HEK293T (cell line): Measurements from ENCODE around the gene ARMC9.
"Not testable (repeated sequence)": the region's sequence is repeated elsewhere in the genome, so short reads cannot be mapped to it uniquely, and the experiment has no call there.

ENCODE experiments used
- CTCF ChIA-PET: fragments of 350-600 bp; formaldehyde crosslinking; extraction: SDS; loops from one replicate; lab custom pipeline; 2021; ENCODE audit warnings: antibody characterized with exemption, inconsistent platforms; lab: Yijun Ruan, JAX
- POLR2A ChIA-PET: fragments of 350-600 bp; formaldehyde crosslinking; extraction: SDS; loops from one replicate; lab custom pipeline; 2020; ENCODE audit warnings: antibody characterized with exemption, inconsistent platforms; lab: Yijun Ruan, JAX
- DNase-seq: peaks from one replicate; pipeline ENCODE4 v3.0.0; 2012; ENCODE audit warnings: mixed read lengths; ENCODE audit errors: extremely low spot score
- ARNT ChIP-seq: fragments of 450-650 bp; IDR thresholded peaks from 2 replicates; pipeline ENCODE4 v1.6.1; 2017; ENCODE audit warnings: mild to moderate bottlenecking
- BHLHE40 ChIP-seq: fragments of 450-650 bp; IDR thresholded peaks from 2 replicates; pipeline ENCODE4 v1.6.1; 2016; ENCODE audit warnings: mild to moderate bottlenecking, moderate library complexity, borderline replicate concordance
- CTBP1 ChIP-seq: fragments of 450-650 bp; IDR thresholded peaks from 2 replicates; pipeline ENCODE4 v1.6.1; 2016; ENCODE audit warnings: borderline replicate concordance
- ELF4 ChIP-seq: fragments of 450-650 bp; IDR thresholded peaks from 2 replicates; pipeline ENCODE4 v1.6.1; 2017; ENCODE audit warnings: antibody characterized with exemption
- FOXA1 ChIP-seq: fragments of 450-650 bp; IDR thresholded peaks from 2 replicates; pipeline ENCODE4 v1.6.1; 2016; ENCODE audit warnings: mild to moderate bottlenecking
- FOXK2 ChIP-seq: fragments of 450-650 bp; IDR thresholded peaks from 2 replicates; pipeline ENCODE4 v1.6.1; 2016; ENCODE audit warnings: mild to moderate bottlenecking
- FOXM1 ChIP-seq: fragments of 450-650 bp; IDR thresholded peaks from 2 replicates; pipeline ENCODE4 v1.6.1; 2017; ENCODE audit warnings: mild to moderate bottlenecking, borderline replicate concordance
- HDGF ChIP-seq: fragments of 450-650 bp; IDR thresholded peaks from 2 replicates; pipeline ENCODE4 v1.6.1; 2017; ENCODE audit warnings: antibody characterized with exemption, borderline replicate concordance
- L3MBTL2 ChIP-seq: fragments of 450-650 bp; conservative IDR thresholded peaks from 2 replicates; pipeline ENCODE4 v1.6.1; 2016; ENCODE audit warnings: mild to moderate bottlenecking
- LEF1 ChIP-seq: fragments of 450-650 bp; IDR thresholded peaks from 2 replicates; pipeline ENCODE4 v1.6.1; 2017; ENCODE audit warnings: mild to moderate bottlenecking, borderline replicate concordance
- NFRKB ChIP-seq: fragments of 450-650 bp; IDR thresholded peaks from 2 replicates; pipeline ENCODE4 v1.6.1; 2016; ENCODE audit warnings: mild to moderate bottlenecking, moderate library complexity
- PKNOX1 ChIP-seq: fragments of 450-650 bp; IDR thresholded peaks from 2 replicates; pipeline ENCODE4 v1.6.1; 2016
- SP1 ChIP-seq: fragments of 450-650 bp; IDR thresholded peaks from 2 replicates; pipeline ENCODE4 v1.6.1; 2017
- SUZ12 ChIP-seq: fragments of 450-650 bp; IDR thresholded peaks from 2 replicates; pipeline ENCODE4 v1.6.1; 2016; ENCODE audit warnings: mild to moderate bottlenecking
- TARDBP ChIP-seq: fragments of 450-650 bp; IDR thresholded peaks from 2 replicates; pipeline ENCODE4 v1.6.1; 2016
- ZNF384 ChIP-seq: fragments of 450-650 bp; IDR thresholded peaks from 2 replicates; pipeline ENCODE4 v1.6.1; 2016

The ARMC9 gene

GRCh38 chr2:231373786-231374349 lies 175.4 kb downstream of the ARMC9 start:
- DNase-seq: no peak
- ChIA-PET CTCF (no interaction called here), POLR2A (no interaction called here)
- no peak for TF ChIP-seq BHLHE40
- TF ChIP-seq FOXK2: no peak
- TF ChIP-seq HDGF: no peak
- TF ChIP-seq L3MBTL2: no peak
- TF ChIP-seq NFRKB: no peak
- TF ChIP-seq ZNF384: no peak
- no peak for TF ChIP-seq ELF4
- no peak for TF ChIP-seq TARDBP
- no peak for TF ChIP-seq CTBP1

- ChIA-PET POLR2A (no interaction called here), CTCF (no interaction called here)
- DNase-seq: no peak
- no peak for TF ChIP-seq TARDBP
- TF ChIP-seq PKNOX1: no peak
- no peak for TF ChIP-seq BHLHE40
- TF ChIP-seq CTBP1: no peak
- no peak for TF ChIP-seq FOXK2
- TF ChIP-seq SP1: no peak
- no peak for TF ChIP-seq NFRKB
- no peak for TF ChIP-seq FOXA1
- TF ChIP-seq ELF4: no peak
- no peak for TF ChIP-seq FOXM1
- no peak for TF ChIP-seq L3MBTL2
- no peak for TF ChIP-seq ARNT
- no peak for TF ChIP-seq LEF1
- TF ChIP-seq ZNF384: no peak
- TF ChIP-seq HDGF: no peak
- no peak for TF ChIP-seq SUZ12
These were observed 176.3 kb downstream of the ARMC9 start for GRCh38 chr2:231374771-231375170.

GRCh38 chr2:231375994-231376615 lies 177.7 kb downstream of the ARMC9 start:
- DNase-seq: not testable (repeated sequence)

GRCh38 chr2:231376857-231377256 lies 178.4 kb downstream of the ARMC9 start:
- POLR2A ChIA-PET: no interaction called here
- CTCF ChIA-PET: no interaction called here
- no peak for DNase-seq
- no peak for TF ChIP-seq FOXK2
- no peak for TF ChIP-seq HDGF
- TF ChIP-seq CTBP1: no peak
- TF ChIP-seq ARNT: no peak
- TF ChIP-seq ZNF384: no peak
- TF ChIP-seq FOXM1: no peak

More at GRCh38 chr2:231375994-231376615, 177.7 kb downstream of the ARMC9 start:
- POLR2A ChIA-PET, CTCF ChIA-PET: not testable (repeated sequence)

GRCh38 chr2:231378026-231378722 lies 179.7 kb downstream of the ARMC9 start:
- TF ChIP-seq PKNOX1 (no peak), BHLHE40 (no peak), ZNF384 (no peak), NFRKB (no peak), CTBP1 (no peak), SP1 (no peak), L3MBTL2 (no peak), LEF1 (no peak), SUZ12 (no peak), FOXK2 (no peak), HDGF (no peak)
- ChIA-PET CTCF (no interaction called here), POLR2A (no interaction called here)
- DNase-seq: no peak

GRCh38 chr2:231379266-231380215 lies 181.1 kb downstream of the ARMC9 start:
- POLR2A ChIA-PET: no interaction called here
- DNase-seq: no peak
- TF ChIP-seq ARNT (no peak), HDGF (no peak), NFRKB (no peak), SP1 (no peak), ZNF384 (no peak), FOXK2 (no peak), CTBP1 (no peak), ELF4 (no peak), SUZ12 (no peak), TARDBP (no peak), FOXM1 (no peak), PKNOX1 (no peak), LEF1 (no peak), L3MBTL2 (no peak), FOXA1 (no peak), BHLHE40 (no peak)
- CTCF ChIA-PET: no interaction called here
